GM18873 (cell line): ENCODE data around the gene IFNA13.
A peak's percentile ranks its signal among the peaks of the same experiment; 100 is the strongest.
"Not testable (repeated sequence)": the region's sequence is repeated elsewhere in the genome, so short reads cannot be mapped to it uniquely, and the experiment has no call there.

Experiments used
- ATAC-seq: cut with Tn5 transposase; IDR thresholded peaks from one replicate; pipeline ENCODE4 v1.9.1; 2021; ENCODE audit warnings: mild to moderate bottlenecking, moderate library complexity, moderate number of reproducible peaks; ENCODE audit not compliant: unreplicated experiment, low FRiP score

IFNA13 gene

GRCh38 chr9:21367957-21368356 lies at the start of gene IFNA13:
Gene IFNA13, minus strand, starts transcription at chr9:21368057. Its CDS starts 47 bp downstream, at chr9:21368010.
- no peak for ATAC-seq

DNA sequence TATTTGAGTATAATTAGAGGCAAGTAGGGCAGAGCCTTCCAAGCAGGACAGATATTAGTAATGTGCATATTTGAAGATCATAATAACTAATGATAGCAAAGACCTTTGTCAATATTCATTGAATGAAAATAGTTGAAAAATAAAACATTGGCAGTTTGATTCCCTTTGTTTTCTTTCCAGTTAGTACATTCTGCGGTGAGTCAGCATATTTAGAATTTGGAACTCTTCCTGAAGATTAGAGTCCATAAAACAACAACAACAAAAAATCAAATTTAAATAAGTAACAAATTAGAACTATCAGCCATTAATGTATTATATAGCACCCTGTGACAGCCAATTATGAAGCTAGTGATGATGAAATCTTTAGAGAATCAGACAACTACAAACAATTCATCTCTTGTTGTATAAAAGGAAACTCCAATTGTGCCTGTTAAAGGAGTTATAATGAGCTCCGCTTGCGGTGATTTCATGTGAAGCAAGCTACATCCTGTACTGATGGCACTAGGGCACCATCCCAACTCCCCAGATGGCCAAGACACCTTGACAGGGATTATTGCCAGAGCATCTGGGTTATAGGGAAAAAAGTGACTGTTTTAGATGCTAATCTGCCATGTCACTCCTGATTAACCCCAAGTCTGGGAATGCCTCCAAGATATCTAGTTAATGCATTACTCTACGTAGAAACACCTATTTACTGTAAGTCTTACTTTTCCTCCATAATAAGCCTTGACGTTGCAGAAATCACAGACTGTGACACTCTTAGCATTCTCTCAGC lies 47.8 kb upstream of the IFNA13 start:
- ATAC-seq = no peak

- ATAC-seq = no peak
Observed at GRCh38 chr9:21414220-21414940, 46.5 kb upstream of the IFNA13 start.

DNA sequence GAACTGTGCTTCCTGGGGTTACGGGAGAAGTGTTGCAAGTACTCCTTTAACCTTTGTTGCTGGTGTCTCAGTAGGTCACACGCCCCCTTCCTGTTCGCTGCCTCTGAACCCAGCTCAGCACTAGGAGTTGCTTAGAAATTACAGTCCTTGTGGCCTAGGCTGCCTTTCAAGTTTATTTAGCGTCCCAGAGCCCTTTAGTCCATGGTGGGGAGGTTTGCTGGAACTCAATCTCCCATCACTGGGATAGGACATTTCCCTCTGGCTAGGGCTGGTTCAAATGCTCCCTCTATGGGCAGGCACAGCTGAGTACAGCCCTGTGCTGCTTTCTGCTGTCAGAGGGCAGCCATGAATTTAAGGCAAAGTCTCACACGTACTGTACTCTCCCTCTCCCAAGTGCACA lies 45.8 kb upstream of the IFNA13 start:
- no peak for ATAC-seq

DNA sequence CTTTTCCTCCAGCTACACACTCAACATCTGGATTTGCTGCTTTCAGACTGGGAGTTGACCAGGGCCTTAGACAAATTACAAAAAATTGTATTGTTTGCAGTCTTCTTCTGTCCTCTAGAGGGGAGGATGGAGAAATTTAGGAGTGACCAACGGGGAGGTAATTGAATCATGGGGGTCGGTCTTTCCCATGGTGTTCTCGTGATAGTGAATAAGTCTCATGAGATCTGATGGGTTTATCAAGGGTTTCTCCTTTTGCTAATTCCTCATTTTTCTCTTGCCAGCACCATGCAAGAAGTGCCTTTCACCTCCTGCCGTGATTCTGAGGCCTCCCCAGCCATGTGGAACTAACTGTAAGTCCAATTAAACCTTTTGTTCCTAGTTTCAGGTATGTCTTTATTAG lies 45.3 kb upstream of the IFNA13 start:
- no peak for ATAC-seq

GRCh38 chr9:21412107-21412506 lies 44.2 kb upstream of the IFNA13 start:
- no peak for ATAC-seq

GRCh38 chr9:21408817-21409216 lies 41.0 kb upstream of the IFNA13 start, which contains the start of gene IFNA8:
Gene IFNA8, plus strand, starts transcription at chr9:21409117. Its CDS starts 60 bp downstream, at chr9:21409177.
- no peak for ATAC-seq

DNA sequence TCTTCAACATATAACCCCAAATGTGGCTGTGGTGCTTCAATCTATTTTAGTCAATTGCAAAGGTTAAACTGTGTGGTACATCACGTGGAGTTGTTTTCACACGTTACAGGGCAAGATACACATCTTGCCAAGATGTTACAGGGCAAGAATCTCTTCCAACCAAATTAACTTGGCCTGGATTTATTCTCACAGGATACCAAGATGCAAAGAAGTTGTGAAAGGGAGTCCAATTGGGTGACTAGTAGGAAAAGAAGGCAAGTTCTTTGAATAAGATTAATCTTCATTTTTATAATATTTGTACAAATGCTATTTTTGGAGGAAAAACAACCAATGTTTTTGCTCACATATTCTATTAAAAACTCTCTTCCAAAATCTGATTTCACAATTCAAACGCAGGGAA lies 36.3 kb upstream of the IFNA13 start:
- no peak for ATAC-seq

DNA sequence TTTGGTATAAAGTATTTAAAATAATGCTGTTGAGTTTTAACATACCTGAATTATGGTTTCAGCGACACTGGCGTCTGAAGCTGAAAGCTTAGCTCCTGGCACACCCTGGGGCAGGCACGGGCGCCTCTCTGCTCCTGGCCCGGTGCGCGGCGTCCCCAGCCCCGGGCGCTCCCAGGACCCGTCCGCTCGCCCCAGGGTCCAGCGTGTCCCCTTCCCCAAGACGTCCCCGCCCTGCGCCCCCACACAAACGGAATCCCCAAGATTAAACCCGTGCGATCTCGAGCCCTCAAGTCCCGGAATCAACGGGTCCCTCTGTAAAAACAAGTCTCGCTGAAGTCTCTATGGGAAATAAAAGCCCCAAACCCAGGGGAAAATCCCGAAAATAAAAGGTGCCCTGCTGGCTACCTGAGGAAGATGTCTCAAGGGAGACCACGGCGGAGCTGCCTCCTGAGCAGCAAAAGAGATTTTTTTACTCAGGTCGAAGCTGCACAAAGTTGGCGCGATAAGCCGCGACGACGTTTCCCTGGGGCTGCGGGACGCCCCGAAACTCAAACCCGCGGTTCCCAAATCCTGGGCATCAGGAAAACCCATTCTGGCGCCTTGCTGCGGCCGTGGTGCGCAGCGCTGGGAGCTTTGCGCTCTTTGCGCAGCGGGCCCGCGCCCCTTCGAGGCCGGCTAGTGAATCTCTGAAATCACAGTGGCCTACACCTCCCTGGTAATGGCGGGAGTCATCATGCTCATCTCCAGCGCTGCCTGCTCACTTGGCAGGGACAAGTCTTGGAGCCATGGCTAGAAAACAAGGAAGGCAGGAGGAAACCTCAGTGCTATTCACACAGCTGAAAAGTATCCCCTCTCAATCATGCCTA lies 34.8 kb upstream of the IFNA13 start:
- no peak for ATAC-seq

DNA sequence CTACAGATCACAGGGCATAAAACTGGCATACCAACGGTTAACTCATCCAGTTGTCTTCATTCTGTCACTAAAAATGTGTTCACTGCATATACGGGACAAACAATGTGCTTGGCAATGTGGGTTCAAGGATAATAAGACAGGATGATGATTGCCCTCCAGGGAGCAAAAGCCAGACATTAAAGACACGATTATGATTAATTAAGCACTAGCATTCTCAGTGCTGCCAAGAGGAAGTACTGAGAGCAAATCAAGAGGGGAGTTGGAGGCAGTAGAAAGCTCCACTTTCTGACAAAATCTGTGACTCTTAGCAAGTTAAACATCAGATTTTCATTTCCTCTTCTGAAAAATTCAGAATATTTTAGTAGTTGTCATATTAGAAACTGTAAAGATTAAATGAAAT lies 32.1 kb upstream of the IFNA13 start:
- no peak for ATAC-seq

GRCh38 chr9:21398955-21399489 lies 31.2 kb upstream of the IFNA13 start:
- no peak for ATAC-seq

- peak; percentile 62 for ATAC-seq
Observed at GRCh38 chr9:21395778-21396717, 28.2 kb upstream of the IFNA13 start.

DNA sequence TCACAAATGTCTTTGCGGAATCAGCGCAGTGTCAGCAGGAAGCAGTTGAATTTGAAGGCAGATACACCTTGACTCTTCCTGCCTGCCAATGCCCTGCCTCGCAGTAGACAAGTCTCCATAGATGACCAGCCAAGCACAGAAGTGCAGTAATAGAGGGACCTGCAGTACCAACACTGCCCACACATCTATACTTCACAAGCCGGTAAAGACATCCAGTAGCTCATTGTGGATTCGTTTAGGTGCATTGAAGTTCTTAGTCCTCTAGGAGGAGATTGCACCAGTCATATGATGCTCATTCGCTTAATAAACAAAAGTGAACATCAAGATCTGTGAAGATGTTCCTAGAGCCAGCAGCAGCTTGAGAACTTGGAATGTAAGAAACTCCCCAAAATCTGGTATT lies 24.4 kb upstream of the IFNA13 start:
- ATAC-seq = peak; percentile 88

GRCh38 chr9:21385131-21385670 lies 17.3 kb upstream of the IFNA13 start, which contains the start of gene IFNA2:
Gene IFNA2, minus strand, starts transcription at chr9:21385398. Its CDS starts 69 bp downstream, at chr9:21385329.
- no peak for ATAC-seq

DNA sequence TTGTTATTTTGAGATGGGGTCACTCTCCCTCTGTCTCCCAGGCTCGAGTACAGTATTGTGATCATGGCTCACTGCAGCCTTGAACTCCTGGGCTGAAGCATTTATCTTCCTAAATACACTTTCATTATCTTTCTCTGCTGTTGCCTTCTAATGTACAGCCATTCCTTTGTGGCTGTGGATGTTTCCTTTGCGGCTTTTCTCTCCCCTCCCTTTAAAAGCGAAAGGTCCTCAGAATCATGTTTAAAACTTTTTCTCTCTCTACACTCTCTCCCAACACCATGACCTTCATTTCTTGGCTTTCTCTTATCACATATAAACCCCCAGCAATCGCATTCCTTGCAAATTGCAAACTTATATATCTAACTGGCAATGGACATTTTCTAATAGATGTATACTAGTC lies 15.8 kb upstream of the IFNA13 start:
- ATAC-seq = no peak

DNA sequence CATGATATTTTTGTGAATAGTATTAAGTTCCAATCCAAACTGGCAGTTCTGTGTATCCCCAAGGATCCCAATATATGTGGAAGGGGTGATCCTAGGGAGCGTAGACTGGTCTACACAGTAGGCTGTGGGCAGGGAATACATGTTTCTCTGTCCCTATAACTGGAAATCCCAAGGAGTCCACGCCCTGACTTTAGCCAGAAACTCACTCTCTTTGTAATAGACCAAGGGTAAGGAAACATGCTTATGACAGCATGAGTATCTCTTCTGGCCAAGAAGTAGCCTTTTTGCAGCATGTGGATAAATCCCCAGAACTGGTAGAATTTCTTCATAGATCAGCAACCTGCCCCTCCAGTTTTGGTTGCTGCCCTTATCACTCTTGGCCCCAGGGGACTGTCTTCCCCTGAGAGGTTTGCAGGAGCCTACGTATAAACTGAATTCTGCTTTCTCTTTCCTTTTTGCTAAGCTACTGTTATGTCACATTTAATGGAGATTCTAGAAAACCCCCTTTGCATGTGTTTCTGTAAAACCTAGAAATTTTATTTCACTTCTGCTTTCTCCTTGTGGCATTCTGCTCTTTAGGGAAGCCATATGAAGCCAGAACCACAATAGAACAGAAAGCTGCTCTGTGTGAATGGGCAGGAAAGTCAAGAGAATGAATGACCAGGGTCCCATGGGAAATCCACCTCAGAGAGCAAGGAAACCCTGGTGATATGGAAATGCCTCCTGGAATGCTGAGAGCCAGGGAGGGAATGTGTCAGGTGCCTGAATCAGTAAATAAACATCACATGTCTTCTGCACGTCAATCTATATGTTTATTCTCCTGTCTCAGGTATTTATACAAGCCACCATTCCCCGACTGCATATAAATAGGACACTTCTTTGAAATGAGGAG lies 13.8 kb upstream of the IFNA13 start:
- peak; percentile 99 for ATAC-seq

DNA sequence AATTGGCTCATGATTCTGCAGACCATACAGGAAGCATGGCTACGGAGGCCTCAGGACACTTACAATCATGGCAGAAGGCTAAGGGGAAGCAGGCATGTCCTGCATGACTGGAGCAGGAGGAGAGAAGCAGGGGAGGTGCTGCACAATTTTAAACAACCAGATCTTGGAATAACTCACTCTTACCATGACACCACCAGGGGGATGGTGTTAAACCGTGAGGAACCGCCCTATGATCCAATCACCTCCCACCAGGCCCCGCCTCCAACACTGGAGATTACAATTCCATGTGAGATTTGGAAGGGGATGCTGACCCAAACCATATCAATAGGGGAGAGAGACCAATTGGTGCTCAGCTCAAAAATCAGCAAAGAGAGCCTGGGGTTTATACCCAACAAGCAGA lies 3.6 kb upstream of the IFNA13 start:
- ATAC-seq = not testable (repeated sequence)

DNA sequence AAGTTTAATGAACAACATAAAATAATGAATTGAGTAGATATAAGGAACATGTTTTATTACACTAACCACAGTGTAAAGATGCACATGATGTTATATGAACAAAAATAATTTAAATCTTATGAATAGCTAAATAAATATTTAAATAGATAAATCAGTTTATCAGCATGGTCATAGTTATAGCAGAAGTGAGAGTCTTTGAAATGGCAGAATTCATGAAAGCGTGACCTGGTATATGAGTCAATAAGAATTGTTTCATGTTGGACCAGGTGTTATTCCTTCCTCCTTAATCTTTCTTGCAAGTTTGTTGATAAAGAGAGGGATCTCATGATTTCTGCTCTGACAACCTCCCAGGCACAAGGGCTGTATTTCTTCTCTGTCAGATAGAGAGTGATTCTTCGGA lies 688 bp downstream of the IFNA13 start:
- ATAC-seq = peak; percentile 57
